SH-SY5Y (cell line): ENCODE measurements around the gene UBR1.

Experiments
- GATA2 ChIP-seq: IDR thresholded peaks from 2 replicates; pipeline ENCODE4 v1.6.1; 2011; ENCODE audit warnings: mild to moderate bottlenecking, low read depth, low read length
- GATA3 ChIP-seq: IDR thresholded peaks from 2 replicates; pipeline ENCODE4 v1.6.1; 2011; ENCODE audit warnings: low read depth, mild to moderate bottlenecking, low read length, moderate library complexity

Gene UBR1

GRCh38 chr15:43095708-43096347 lies 10.0 kb downstream of the UBR1 start:
- TF ChIP-seq GATA3, result no peak
- TF ChIP-seq GATA2, result no peak

DNA sequence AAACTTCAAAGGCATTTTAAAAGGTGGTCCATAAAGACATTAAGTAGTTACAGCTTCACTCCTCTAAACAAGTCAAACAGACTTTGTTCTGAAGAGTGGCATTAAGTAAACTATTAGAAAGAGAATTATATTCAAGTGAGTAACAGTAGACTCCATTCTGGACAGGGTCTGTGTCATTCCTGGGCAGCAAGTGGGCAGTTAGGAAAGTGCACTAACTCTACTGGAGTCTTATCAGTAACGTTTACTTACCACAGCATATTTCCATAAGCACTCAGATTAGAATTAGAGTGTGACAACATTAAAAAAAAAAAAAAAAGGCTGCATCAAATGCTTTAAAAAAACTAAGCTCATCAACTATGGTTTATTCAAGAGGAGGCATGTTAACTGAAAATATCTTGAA lies 10.6 kb downstream of the UBR1 start:
- TF ChIP-seq GATA3, result no peak
- no peak for TF ChIP-seq GATA2

DNA sequence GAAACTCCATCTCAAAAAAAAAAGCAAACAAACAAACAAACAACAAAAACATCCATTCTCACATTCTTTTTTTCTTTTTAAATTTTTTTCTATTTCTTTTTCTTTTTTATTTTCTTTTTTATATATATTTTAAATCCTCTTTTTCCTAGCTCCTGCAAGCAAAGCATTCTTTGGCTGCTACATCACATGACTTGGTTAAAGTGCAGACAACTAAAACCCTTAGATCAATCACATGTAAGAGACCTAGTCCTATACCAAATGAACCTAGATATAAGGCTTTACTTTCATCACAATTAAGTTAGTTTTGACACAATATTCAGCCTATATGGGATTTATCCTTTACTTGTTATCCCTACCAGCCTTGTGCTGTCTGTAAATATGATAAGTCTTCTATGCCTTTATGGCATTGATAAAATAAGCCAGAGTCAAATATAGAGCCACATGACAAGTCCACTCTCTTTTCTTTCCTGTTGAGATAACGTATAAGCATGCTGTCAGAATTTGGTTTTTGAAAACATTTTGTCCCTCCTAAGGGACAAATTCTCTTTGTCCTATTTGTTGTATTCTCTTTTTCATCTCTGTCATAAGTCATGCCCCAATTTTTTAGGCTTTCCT lies 11.3 kb downstream of the UBR1 start:
- TF ChIP-seq GATA2 (no peak), GATA3 (no peak)

DNA sequence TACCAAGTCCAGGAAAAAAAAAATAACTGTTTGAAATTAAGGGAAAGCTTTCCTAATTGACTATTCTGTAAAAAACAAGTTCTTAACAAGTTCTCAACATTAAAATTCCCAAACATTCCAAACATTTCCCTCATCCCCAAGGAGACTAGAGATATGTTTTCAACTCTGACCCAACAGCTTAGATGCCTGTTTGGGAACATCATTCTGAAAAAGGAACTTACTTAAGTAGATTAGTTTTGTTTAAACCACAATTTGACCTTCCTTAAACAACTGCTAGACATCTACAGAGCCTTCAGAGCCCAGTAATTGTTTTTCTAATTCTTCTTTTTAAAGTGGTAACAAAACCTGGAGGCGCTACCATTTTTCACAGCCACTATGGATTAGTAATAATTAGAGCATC lies 12.8 kb downstream of the UBR1 start:
- TF ChIP-seq GATA3 (no peak), GATA2 (no peak)

GRCh38 chr15:43091859-43092258 lies 14.0 kb downstream of the UBR1 start:
- TF ChIP-seq GATA3, result no peak
- TF ChIP-seq GATA2, result no peak

DNA sequence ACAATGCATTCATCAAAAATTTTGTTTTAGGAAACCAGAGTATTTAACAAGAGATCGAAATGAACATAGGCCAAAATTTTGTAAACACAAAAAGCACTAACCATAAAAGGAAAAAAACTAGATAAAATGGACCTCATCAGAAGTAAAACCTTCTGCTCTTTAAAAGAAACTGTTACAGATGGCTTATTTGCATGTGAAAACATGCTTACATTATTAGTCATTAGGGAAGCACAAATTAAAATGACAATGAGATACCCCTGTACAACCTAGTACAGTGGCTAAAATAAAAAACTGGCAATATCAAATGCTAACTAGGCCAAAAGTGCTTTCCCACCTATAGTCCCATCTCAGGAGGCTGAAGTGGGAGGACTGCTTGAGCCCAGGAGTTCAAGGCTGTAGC lies 19.3 kb downstream of the UBR1 start:
- no peak for TF ChIP-seq GATA3
- TF ChIP-seq GATA2, result no peak

DNA sequence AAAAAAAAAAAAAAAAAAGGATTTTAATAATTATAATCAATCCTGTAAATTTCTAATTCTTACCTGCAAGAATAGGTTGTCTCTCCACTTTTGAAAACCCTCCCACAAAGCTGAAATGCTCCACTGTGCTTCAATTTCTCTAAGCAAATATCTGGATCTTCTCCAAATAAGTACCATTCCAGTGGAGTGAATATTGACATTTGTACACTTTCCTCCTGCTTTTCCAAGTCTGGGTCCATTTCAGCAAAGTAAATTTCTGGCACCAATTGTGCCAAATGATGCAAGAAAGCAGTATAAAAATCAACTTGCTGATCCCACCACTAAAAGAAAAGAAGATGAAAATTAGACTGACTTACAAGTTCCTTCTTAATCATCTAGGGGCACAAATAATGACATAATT lies 19.9 kb downstream of the UBR1 start:
- TF ChIP-seq GATA3 (no peak), GATA2 (no peak)

GRCh38 chr15:43082509-43082908 lies 23.3 kb downstream of the UBR1 start:
- no peak for TF ChIP-seq GATA2

DNA sequence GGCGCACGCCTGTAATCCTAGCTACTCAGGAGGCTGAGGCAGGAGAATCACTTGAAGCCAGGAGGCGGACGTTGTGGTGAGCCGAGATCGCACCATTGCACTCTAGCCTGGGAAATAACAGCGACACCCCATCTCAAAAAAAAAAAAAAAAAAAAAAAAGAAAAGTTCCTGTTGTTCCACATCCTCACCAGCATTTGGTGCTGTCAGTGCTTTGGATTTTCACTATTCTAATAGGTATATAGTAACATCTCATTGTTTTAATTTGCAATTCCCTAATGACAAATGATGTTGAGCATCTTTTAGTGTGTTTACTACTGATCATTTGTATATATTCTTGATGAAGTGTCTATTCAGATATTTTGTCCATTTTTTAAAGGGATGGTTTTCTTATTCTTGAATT lies 24.6 kb downstream of the UBR1 start:
- no peak for TF ChIP-seq GATA2
- TF ChIP-seq GATA3, result no peak

DNA sequence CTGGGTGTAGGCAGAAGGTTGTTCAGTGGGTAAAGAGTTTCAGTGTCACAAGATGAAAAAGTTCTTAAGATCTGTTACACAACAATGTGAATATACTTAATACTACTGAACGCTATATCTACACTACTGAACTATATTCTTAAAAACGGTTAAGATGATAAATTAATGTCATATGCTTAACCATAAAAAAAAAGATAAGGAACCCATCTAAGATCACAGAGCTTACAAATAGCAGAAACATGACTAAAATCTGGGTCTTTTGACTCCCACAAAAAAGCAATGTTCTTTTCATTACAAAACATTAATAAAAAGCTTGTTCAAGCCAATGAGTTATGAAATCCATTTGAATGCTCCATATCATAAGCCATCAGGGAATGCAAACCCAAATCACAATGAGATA lies 34.4 kb downstream of the UBR1 start:
- TF ChIP-seq GATA3, result no peak
- TF ChIP-seq GATA2, result no peak

- TF ChIP-seq GATA2 (no peak), GATA3 (no peak)
Observed at GRCh38 chr15:43070893-43071292, 34.9 kb downstream of the UBR1 start.

DNA sequence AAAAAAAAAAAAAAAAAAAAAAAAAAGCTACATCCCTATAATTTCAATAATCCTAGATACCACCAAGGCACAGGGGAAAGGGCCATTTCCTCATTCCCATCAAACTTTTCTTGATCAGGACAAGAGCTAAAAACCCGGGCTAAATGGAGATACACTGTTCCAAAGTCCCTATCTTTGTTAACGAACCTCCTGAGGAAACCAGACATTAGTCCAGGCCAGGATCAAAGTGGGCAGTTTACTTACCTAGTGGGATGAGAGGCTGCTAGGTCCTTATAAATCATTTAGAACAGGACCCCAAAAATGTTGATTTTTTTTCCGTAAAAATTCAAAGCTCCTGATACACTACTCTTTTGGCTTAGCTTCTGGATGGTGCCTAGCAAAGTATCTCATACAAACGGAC lies 35.6 kb downstream of the UBR1 start:
- no peak for TF ChIP-seq GATA3
- TF ChIP-seq GATA2, result no peak

DNA sequence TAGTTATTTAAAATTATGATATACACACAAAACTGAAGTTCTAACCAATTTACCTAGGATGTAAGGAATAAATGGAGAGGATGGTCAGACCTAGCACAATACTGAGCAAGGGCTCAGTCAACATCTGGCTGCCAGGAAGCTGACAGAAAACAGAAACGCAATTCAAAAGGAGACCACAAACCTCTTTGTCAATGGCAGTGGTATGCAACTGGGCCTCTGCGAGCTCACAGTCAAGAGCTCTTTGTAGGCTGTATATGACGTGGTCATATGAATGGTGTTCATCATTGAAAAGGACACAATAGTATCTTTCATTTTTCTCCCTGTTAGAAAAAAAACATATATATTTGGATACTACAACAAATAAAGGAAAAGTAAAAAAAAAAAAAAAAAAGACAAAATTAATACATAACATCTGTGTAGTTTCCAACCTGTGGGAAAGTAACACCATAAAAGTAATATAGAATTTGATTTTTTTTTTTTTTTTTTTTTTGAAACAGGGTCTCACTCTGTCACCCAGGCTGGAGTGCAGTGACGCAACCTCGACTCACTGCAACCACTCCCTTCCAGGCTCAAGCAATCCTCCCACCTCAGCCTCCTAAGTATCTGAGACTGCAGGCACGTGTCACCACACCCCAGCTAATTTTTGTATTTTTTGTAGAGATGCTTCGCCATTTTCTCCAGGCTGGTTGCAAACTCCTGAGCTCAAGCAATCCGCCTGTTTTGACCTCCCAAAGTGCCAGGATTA lies 37.9 kb downstream of the UBR1 start:
- TF ChIP-seq GATA3, result no peak
- TF ChIP-seq GATA2, result no peak

- no peak for TF ChIP-seq GATA3
- TF ChIP-seq GATA2, result no peak
Observed at GRCh38 chr15:43056696-43057095, 49.1 kb downstream of the UBR1 start.

DNA sequence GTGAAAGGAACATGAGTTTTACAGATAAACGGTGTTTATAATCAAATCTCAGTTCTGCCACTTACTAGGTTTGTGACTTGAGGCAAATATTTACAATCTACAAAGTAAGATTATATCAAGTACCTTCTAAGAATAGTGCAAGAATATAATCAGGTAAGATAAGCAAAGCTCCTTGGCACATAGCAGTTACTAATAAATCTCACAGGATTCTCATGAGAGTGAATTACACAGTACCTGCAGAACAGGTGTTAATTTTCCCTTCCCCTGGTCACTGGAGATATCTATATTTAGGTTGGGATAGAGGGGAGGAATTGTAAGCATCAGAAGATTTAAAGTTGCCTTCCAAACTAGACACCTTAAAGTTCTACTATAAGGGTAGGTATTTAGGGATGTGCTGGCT lies 53.0 kb downstream of the UBR1 start:
- TF ChIP-seq GATA2, result no peak
- TF ChIP-seq GATA3, result no peak
